LHCN-M2 (cell line): Measurements from ENCODE around the gene B9D1. TPM values are rescaled to one million over a fixed set of nuclear protein-coding genes. Genes with fewer than 3 reads are reported as not detected.

Experiments used
- DNase-seq: peaks from one replicate; pipeline ENCODE4 v3.0.0-alpha.2; 2012; ENCODE audit warnings: low read depth
- total RNA-seq: library from RNA; depleted of rRNA; stranded (reverse); fragments of >200 nt; gene quantifications from 2 replicates; pipeline ENCODE4 v1.2.3, GENCODE V29; 2014

B9D1 gene
- total RNA-seq, 1 experiment from 2014 or later, result 37.9 TPM

DNA sequence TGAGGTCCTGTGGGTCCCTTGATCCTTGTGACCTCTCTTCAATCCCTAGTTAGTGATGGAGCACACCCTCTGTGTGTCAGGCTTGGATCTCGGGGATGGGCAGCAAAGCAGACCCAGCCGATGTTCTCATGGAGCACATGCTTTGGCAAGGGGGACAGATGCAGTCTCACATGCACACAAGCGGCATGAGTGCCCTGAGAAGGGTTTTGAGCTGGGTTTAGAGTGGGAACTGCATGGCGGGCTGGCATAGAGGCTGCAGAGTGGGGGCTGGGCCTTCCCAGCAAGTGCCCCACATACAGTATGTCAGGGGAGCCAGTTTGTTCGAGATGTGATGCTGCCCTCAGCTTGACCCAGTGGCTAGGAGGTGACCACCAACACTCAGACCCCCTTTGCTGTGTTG lies 41.6 kb downstream of the B9D1 start:
- no peak for DNase-seq

DNA sequence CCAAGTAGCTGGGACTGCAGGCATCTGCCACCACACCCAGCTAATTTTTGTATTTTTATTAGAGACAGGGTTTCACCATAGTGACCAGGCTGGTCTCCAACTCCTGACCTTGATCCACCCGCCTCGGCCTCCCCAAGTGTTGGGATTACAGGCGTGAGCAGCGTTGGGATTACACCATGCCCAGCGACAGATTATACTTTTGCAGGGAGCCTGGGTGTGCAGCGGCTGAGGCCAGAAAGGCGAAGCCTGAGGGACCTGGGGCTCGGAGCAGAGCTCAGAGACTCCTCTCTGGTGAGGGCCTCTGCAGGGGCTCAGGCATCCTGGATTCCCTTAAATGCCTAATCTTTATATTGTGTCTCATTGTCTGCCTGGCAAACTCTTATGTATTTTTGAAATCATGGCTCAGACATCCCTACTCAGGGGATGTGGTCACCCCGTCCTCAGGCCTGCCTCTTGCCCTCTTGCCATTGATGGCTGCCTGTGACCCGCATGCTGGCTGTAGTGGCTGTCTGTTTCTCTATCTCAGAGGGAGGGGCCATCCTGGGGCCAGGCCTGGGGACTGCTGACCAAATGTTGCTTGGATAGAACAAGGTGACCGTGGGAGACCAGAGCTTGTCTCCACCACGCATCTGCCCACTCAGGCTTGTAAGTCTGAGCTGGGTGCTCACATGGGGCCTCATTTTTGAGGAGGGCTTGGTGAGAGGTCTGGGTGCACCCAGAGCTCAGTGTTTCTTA lies 42.6 kb downstream of the B9D1 start:
- DNase-seq, result no peak

- DNase-seq, result no peak
Observed at GRCh38 chr17:19318611-19319010, 43.9 kb downstream of the B9D1 start.

DNA sequence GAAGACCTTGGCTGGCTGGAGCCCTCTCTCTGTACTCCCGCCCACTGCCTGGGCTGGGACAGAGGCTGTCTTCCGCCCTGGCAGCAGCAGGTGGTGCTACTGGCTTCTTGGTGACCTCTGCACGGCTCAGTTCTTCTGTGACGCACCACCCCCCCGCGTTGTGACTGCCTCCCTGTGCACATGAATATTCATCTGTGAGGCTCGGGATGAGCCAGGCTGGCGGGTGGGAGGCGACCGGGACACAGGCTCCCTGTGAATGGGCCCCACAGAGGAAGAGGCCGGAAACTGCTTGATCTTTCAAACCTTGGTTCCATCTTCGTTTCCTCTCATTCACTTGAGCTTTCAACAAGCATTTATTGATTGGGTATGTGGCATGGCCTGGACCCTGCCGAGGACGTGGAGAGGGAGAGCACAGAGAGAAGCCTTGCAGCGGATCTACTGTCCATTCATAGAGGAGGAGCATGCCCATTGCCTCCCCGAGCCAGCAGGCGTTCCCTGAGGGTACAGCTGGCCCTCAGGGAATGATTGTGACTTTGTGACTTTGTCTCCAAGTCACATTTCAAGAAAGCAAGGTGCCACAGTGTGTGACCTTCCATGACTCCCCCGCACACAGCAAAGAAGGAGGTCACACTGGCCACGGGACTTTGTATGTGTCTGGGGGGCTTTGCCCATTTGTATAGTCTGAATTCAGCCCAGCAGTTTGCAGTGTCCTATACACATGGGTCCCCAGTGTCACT lies 45.0 kb downstream of the B9D1 start:
- DNase-seq, result peak; percentile 76

DNA sequence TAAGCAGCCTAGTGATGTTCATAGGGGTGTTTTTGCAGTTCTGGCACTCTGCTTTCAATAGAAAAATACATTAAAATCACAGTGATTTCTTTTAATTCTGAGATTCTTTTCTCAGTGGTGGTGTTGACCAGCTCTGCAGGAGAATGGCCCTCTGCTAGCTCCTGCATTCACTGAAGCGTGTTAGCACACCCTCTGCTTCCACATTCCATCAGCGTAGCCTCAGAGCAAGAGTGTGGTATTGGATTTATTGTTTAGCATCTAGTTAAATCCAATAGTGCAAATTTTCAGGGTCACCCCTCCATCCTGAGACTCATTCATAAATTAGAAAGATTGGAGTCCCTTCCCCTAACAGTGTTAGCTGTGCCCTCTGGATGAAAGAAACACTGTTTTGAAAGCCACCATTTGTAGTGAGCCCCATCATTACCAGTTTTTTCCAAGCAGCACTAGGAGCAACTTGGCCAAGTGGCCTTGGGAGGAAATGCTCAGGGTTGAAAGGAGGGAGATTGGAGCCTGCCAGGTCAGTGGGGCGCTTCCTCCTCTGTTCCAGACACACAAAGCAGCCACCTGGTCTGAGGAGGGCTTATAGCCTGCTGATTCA lies 45.7 kb downstream of the B9D1 start:
- DNase-seq, result no peak

- no peak for DNase-seq
Observed at GRCh38 chr17:19315104-19315503, 47.4 kb downstream of the B9D1 start.

GRCh38 chr17:19313746-19314651 lies 48.5 kb downstream of the B9D1 start:
- DNase-seq, result no peak

DNA sequence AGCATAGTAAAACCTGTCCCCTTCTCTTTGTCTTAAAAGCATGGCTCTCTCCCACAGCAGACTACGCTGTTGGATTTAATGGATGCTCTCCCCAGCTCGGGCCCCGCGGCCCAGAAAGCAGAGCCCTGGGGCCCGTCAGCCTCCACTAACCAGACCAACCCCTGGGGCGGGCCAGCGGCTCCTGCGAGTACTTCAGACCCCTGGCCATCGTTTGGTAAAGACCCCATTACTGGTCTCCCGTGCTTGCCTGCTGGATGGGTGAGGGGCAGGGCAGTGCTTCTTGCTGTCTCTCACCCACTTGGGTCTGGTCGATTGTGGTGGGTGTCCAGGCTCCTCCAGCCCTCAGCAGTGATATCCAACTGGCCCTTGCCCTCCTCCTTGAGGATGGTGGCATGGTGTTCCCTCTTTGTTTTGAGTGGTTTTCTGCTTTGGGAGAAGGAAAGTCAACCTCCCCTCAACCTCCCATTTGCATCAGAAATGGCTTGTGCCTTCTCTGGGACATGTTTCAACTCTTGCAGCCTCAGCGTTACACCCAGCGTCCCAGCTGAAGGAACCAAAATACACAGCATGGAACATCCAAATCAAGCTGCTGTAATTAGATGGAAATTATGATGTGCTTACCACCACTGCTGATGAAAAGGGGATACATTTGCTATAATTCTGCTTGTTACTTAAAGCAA lies 49.3 kb downstream of the B9D1 start:
- DNase-seq, result no peak

- DNase-seq, result no peak
Observed at GRCh38 chr17:19312406-19312805, 50.1 kb downstream of the B9D1 start.

DNA sequence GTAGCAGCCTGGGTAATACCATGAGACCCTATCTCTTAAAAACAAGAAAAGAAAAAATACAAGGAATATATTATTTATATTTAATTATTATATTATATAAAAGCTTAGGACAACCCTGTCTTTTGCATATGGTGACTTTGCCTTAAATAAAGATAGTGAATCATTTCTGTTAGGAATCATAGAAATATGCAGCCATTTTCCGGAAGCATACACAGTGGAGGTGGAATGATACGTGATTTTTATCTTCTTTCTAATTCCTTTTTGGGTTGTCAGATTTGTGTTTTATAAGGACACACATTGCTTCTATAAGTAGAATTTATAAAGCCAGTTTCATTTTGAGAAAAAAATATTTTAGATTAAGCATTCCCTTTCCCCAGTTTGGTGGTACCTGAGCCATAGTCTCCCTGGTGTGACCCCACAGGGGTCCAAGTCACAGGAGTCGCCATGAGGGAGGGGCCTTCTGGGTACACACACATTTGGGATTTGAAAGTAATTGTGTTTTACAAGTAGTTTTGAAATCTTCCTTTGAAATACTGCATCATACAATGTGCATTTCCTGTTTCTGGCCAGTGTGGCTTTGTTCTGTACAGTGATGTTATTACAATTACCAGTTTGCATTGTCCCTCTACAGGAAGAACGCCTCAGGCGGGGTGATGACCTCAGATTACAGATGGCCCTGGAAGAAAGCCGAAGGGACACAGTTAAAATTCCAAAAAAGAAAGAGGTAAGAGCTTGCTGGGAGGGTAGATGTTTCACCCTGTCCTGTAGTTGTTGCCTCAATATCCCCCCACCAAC lies 50.9 kb downstream of the B9D1 start:
- no peak for DNase-seq

GRCh38 chr17:19311016-19311415 lies 51.5 kb downstream of the B9D1 start:
- DNase-seq, result no peak

- no peak for DNase-seq
Observed at GRCh38 chr17:19310151-19310550, 52.4 kb downstream of the B9D1 start.

- DNase-seq, result no peak
Observed at GRCh38 chr17:19309701-19310100, 52.8 kb downstream of the B9D1 start.

- no peak for DNase-seq
Observed at GRCh38 chr17:19308398-19308797, 54.1 kb downstream of the B9D1 start.

DNA sequence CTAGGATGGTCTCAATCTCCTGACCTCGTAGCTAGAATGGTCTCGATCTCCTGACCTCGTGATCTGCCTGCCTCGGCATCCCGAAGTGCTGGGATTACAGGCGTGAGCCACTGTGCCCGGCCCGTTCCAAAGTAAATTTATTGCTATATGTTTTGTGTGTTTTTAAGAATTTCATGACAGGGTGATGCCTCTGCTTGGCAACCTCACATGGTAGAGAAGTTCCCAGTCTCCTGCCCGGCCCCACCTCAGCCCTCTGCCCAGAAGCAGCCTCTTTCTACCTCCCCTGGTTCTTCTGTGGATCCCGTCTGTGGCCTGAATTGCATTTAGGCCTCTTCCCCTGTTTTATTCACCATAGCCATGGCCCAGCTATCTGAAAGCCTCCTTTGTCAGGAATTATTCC lies 55.0 kb downstream of the B9D1 start:
- no peak for DNase-seq

- no peak for DNase-seq
Observed at GRCh38 chr17:19306160-19307111, 56.1 kb downstream of the B9D1 start.

- no peak for DNase-seq
Observed at GRCh38 chr17:19305761-19306159, 56.8 kb downstream of the B9D1 start.

GRCh38 chr17:19305256-19305655 lies 57.3 kb downstream of the B9D1 start:
- no peak for DNase-seq

DNA sequence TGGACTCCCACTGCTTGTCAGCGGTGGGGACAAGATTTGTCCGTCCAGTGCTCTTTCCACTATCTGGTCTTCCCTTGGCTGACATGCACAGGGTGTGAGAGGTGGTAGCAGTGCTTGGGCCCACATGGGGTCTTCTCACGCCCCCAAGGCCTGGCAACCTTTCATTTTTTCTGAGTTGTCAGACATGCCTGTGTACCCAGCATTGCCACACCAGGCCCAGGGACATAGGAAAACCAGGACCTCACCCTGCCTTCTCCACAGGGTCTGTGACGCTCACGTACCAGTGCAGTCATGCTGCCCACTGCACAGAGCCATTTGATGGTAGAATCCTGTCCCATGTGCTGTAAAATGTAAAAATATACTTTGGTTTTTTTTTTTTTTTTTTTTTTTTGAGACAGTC lies 57.8 kb downstream of the B9D1 start:
- no peak for DNase-seq
